ENCODE measurements around the gene DCHS1. TPM values are rescaled to one million over a fixed set of nuclear protein-coding genes. Genes with fewer than 3 reads are reported as not detected.

The DCHS1 gene
- total and polyA plus RNA-seq, 9 donors: 5.2 to 36.8 (median 20.8) TPM

- no peak overlapping the region for H3K27ac ChIP-seq
- H3K9me3 ChIP-seq: no peaks in the 10 kb centered on the region
- intact Hi-C loops (cut with DNase I): no loop called here
- no peaks in the 10 kb centered on the region for H3K27me3 ChIP-seq
- 21 to 32% (median 24%) methylated on average over 12 of the region's 12 CpGs for WGBS, 3 donors
- peak in 2 of 5 donors; percentile 21 to 34 for DNase-seq
- peaks cover 17% of the 10 kb centered on the region for H3K4me1 ChIP-seq (ENCODE audit: insufficient read depth)
- no peaks in the 10 kb centered on the region for H3K36me3 ChIP-seq
- H3K4me3 ChIP-seq: no peak overlapping the region
- no peak for TF ChIP-seq POLR2A (IDR thresholded peaks at IDR 0.05)
These were observed 9.5 kb downstream of the DCHS1 start for GRCh38 chr11:6646071-6646470.

GRCh38 chr11:6642957-6643356 is 12.7 kb downstream of the DCHS1 start:
- H3K9me3 ChIP-seq: no peaks in the 10 kb centered on the region
- DNase-seq: no peak
- TF ChIP-seq CTCF (IDR thresholded peaks at IDR 0.05): no peak
- intact Hi-C loops (cut with DNase I): no loop called here
- H3K27ac ChIP-seq: no peak overlapping the region
- peaks cover 17% of the 10 kb centered on the region for H3K4me1 ChIP-seq (ENCODE audit: insufficient read depth)
- no peaks in the 10 kb centered on the region for H3K27me3 ChIP-seq
- no peak overlapping the region for H3K4me3 ChIP-seq
- 88 to 94% (median 92%) methylated on average over 7 of the region's 7 CpGs for WGBS, 3 donors
- H3K36me3 ChIP-seq: no peaks in the 10 kb centered on the region

- WGBS, 3 donors: 90 to 96% (median 94%) methylated on average over 26 of the region's 26 CpGs
- Histone ChIP-seq H3K27me3 (no peaks in the 10 kb centered on the region), H3K36me3 (no peaks in the 10 kb centered on the region), H3K4me1 (ENCODE audit: insufficient read depth) (peaks cover 7% of the 10 kb centered on the region), H3K9me3 (no peaks in the 10 kb centered on the region), H3K4me3 (no peak overlapping the region), H3K27ac (no peak overlapping the region)
- TF ChIP-seq POLR2A (IDR thresholded peaks at IDR 0.05) (no peak), CTCF (IDR thresholded peaks at IDR 0.05) (no peak)
- DNase-seq: no peak
- intact Hi-C loops (cut with DNase I): no loop called here
These were observed 14.5 kb downstream of the DCHS1 start for GRCh38 chr11:6640985-6641701.

GRCh38 chr11:6640036-6640984 is 15.3 kb downstream of the DCHS1 start:
- Histone ChIP-seq H3K36me3 (no peaks in the 10 kb centered on the region), H3K4me1 (ENCODE audit: insufficient read depth) (peaks cover 10% of the 10 kb centered on the region), H3K9me3 (no peaks in the 10 kb centered on the region), H3K4me3 (no peak overlapping the region), H3K27ac (no peak overlapping the region), H3K27me3 (no peaks in the 10 kb centered on the region)
- TF ChIP-seq CTCF (IDR thresholded peaks at IDR 0.05) (no peak), POLR2A (IDR thresholded peaks at IDR 0.05) (no peak)
- DNase-seq: peak in 1 of 5 donors; percentile 15
- intact Hi-C loops (cut with DNase I): no loop called here
- 92 to 96% (median 93%) methylated on average over 35 to 36 of the region's 36 CpGs for WGBS, 3 donors

GRCh38 chr11:6638429-6638828 is 17.2 kb downstream of the DCHS1 start:
- no peaks in the 10 kb centered on the region for H3K27me3 ChIP-seq
- TF ChIP-seq POLR2A (IDR thresholded peaks at IDR 0.05): no peak
- no peak for TF ChIP-seq EP300 (IDR thresholded peaks at IDR 0.05)
- no peak for TF ChIP-seq CTCF (IDR thresholded peaks at IDR 0.05)
- DNase-seq: no peak
- peaks cover 10% of the 10 kb centered on the region for H3K4me1 ChIP-seq (ENCODE audit: insufficient read depth)
- H3K36me3 ChIP-seq: no peaks in the 10 kb centered on the region
- intact Hi-C loops (cut with DNase I): no loop called here
- no peaks in the 10 kb centered on the region for H3K9me3 ChIP-seq
- H3K27ac ChIP-seq: no peak overlapping the region
- 68 to 73% (median 71%) methylated on average over 4 of the region's 4 CpGs for WGBS, 3 donors
- H3K4me3 ChIP-seq: no peak overlapping the region

All from ovary (tissue), 9 donors.